Astrocyte (in vitro differentiated cells and primary cell): ENCODE data around the gene ZMYND19.
"Not testable (repeated sequence)": the region's sequence is repeated elsewhere in the genome, so short reads cannot be mapped to it uniquely, and the experiment has no call there.

Experiments
- CTCF ChIP-seq: IDR thresholded peaks from 2 replicates; pipeline ENCODE4 v1.5.1; 2011; ENCODE audit warnings: low read depth, mild to moderate bottlenecking, inconsistent platforms, low read length, moderate library complexity; ENCODE audit not compliant: insufficient read depth
- EZH2 ChIP-seq: IDR thresholded peaks from 2 replicates; pipeline ENCODE4 v1.6.1; 2012; ENCODE audit warnings: mild to moderate bottlenecking, low read length, inconsistent platforms; ENCODE audit not compliant: insufficient read depth

- TF ChIP-seq CTCF, EZH2: not testable (repeated sequence)
Observed at GRCh38 chr9:137627406-137627805, 37.1 kb upstream of the ZMYND19 start.
